Esophagus (tissue), 2 donors: ENCODE data around the gene DAAM2. TPM values are rescaled to one million over a fixed set of nuclear protein-coding genes. Genes with fewer than 3 reads are reported as not detected.
A peak's percentile ranks its signal among the peaks of the same experiment; 100 is the strongest.

Experiments used
- H3K27ac ChIP-seq, 2 donors: one replicate each; pipeline ENCODE4 v1.5.1; 2013; ENCODE audit warnings: low read depth in 2 of 2, mild to moderate bottlenecking in 2 of 2, inconsistent platforms in 1 of 2, low read length in 1 of 2, moderate library complexity in 1 of 2
- H3K27me3 ChIP-seq, 2 donors: one replicate each; pipeline ENCODE4 v1.6.1; 2013; ENCODE audit warnings: low read length in 2 of 2, control low read depth in 1 of 2, mild to moderate bottlenecking in 1 of 2; ENCODE audit not compliant: insufficient read depth in 2 of 2, control insufficient read depth in 1 of 2
- H3K36me3 ChIP-seq, 2 donors: one replicate each; pipeline ENCODE4 v1.6.1; 2013; ENCODE audit warnings: low read length in 1 of 2; ENCODE audit not compliant: control insufficient read depth in 2 of 2, insufficient read depth in 2 of 2
- H3K4me1 ChIP-seq, 2 donors: one replicate each; pipeline ENCODE4 v1.6.1; 2013; ENCODE audit warnings: low read length in 1 of 2; ENCODE audit not compliant: control insufficient read depth in 2 of 2, insufficient read depth in 2 of 2
- H3K4me3 ChIP-seq, 2 donors: one replicate each; pipeline ENCODE4 v1.5.1; 2013; ENCODE audit warnings: low read length in 2 of 2, mild to moderate bottlenecking in 2 of 2, low read depth in 1 of 2, moderate library complexity in 1 of 2
- H3K9me3 ChIP-seq, 2 donors: one replicate each; pipeline ENCODE4 v1.6.1; 2013; ENCODE audit warnings: mild to moderate bottlenecking in 2 of 2, low read depth in 1 of 2, low read length in 1 of 2, moderate library complexity in 1 of 2; ENCODE audit not compliant: control insufficient read depth in 2 of 2, insufficient read depth in 1 of 2
- WGBS, 2 donors: extraction: QIAGEN DNeasy Blood & Tissue Kit; methylation state at CpG; one replicate each; pipeline ENCODE4 v1.1.7; 2013; 5-methylcytosine and 5-hydroxymethylcytosine counted together
- polyA plus RNA-seq, 2 donors: library from polyadenylated mRNA; stranded (reverse); fragments of 200-250 nt; gene quantifications; one replicate each; pipeline ENCODE4 v1.2.3, GENCODE V29; 2013
- donor health status: healthy with polysubstance abuse.
- donor health status: Bipolar disorder and iron deficiency.

Gene DAAM2
- polyA plus RNA-seq, 2 donors = 10.7 to 11.3 TPM

GRCh38 chr6:39933669-39934130, 141.5 kb downstream of the DAAM2 start:
- Histone ChIP-seq H3K27ac (peak overlapping the region; percentile 39 to 85), H3K4me1 (peaks cover 0 to 4% of the 10 kb centered on the region in 2 donors), H3K9me3 (no peaks in the 10 kb centered on the region), H3K36me3 (no peaks in the 10 kb centered on the region), H3K27me3 (no peaks in the 10 kb centered on the region), H3K4me3 (peak overlapping the region; percentile 69 to 76)
- 19 to 27% methylated on average over 9 of the region's 9 CpGs for WGBS, 2 donors

DNA sequence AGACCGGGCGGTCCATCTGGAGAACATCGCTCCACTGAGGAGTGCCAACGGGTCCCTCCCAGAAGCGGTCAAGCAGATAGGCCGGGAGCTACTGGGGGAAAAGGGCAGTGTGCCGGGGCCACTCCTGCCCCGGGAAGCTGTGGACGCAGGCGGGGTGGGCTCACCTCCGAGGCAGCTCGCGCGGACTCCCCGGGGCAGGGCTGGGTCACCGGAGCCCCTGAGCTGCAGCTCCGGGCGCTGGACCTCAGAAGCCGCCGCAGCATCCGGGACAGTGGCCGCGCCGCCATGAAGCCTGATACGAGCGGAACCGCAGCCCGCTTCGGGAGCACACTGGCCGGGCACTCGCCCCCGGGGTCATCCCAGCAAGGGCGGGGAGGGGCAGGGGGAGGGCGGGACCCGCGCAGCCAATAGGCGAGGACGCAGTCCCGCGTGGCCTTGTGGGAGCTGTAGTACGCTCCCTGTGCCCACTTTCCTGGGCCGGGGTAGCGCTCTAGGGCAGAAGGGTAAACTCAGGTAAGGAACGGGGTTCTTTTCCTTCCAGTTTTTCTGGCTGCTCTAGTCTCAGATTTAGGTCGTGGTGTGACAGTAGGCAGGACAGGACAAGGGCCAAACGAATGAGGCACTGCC, 142.1 kb downstream of the DAAM2 start, which contains the start of gene MOCS1:
Gene MOCS1, minus strand, starts transcription at position 332 of the 627 bp plus-strand sequence. Its CDS starts 45 bp downstream, at position 287.
- 2 to 3% methylated on average over 41 to 46 of the region's 46 CpGs for WGBS, 2 donors
- Histone ChIP-seq H3K4me1 (peaks cover 0 to 4% of the 10 kb centered on the region in 2 donors), H3K36me3 (no peaks in the 10 kb centered on the region), H3K27me3 (no peaks in the 10 kb centered on the region), H3K27ac (peak within 1 kb of the TSS; percentile 39 to 85), H3K9me3 (no peaks in the 10 kb centered on the region), H3K4me3 (peak within 1 kb of the TSS; percentile 69 to 76)

GRCh38 chr6:39935241-39935640, 143.1 kb downstream of the DAAM2 start:
- Histone ChIP-seq H3K27ac (no peak overlapping the region), H3K4me1 (peaks cover 0 to 4% of the 10 kb centered on the region in 2 donors)

DNA sequence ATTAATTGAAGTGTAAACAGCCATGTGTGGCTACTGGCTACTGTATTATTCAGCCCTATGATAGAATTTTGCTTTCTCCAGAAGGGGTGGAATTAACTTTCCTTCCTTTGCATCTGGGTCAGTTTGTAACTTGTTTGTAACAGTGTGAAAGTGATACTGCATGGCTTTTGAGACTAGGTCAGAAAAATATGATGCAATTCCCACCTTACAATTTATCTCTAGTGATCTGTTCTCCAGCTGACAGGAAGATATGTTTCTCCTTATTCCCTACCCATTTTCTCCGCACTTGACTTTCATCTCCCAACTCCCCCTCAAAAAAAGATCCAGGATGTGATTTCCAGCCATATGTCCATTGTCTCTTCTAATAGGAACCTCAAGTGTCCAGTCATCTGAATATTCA, 144.7 kb downstream of the DAAM2 start:
- H3K27me3 ChIP-seq = no peaks in the 10 kb centered on the region
- no peaks in the 10 kb centered on the region for H3K36me3 ChIP-seq
- 98 to 100% methylated on average over 1 of the region's 1 CpG for WGBS, 2 donors
- H3K27ac ChIP-seq = no peak overlapping the region
- H3K9me3 ChIP-seq = no peaks in the 10 kb centered on the region
- H3K4me1 ChIP-seq = no peaks in the 10 kb centered on the region
- H3K4me3 ChIP-seq = no peak overlapping the region

More at GRCh38 chr6:39935241-39935640, 143.1 kb downstream of the DAAM2 start:
- Histone ChIP-seq H3K36me3 (no peaks in the 10 kb centered on the region), H3K9me3 (no peaks in the 10 kb centered on the region), H3K27me3 (no peaks in the 10 kb centered on the region), H3K4me3 (no peak overlapping the region)
- WGBS, 2 donors = 66 to 83% methylated on average over 2 of the region's 2 CpGs

- 74 to 78% methylated on average over 3 of the region's 3 CpGs for WGBS, 2 donors
- Histone ChIP-seq H3K4me1 (no peaks in the 10 kb centered on the region), H3K4me3 (no peak overlapping the region), H3K36me3 (no peaks in the 10 kb centered on the region), H3K27me3 (no peaks in the 10 kb centered on the region), H3K9me3 (no peaks in the 10 kb centered on the region), H3K27ac (no peak overlapping the region)
Observed at GRCh38 chr6:39937686-39938333, 145.6 kb downstream of the DAAM2 start.

GRCh38 chr6:39938773-39939654, 146.8 kb downstream of the DAAM2 start:
- 81 to 84% methylated on average over 10 of the region's 10 CpGs for WGBS, 2 donors
- H3K4me3 ChIP-seq = no peak overlapping the region
- no peak overlapping the region for H3K27ac ChIP-seq
- H3K9me3 ChIP-seq = no peaks in the 10 kb centered on the region
- no peaks in the 10 kb centered on the region for H3K27me3 ChIP-seq
- H3K4me1 ChIP-seq = no peaks in the 10 kb centered on the region
- no peaks in the 10 kb centered on the region for H3K36me3 ChIP-seq

DNA sequence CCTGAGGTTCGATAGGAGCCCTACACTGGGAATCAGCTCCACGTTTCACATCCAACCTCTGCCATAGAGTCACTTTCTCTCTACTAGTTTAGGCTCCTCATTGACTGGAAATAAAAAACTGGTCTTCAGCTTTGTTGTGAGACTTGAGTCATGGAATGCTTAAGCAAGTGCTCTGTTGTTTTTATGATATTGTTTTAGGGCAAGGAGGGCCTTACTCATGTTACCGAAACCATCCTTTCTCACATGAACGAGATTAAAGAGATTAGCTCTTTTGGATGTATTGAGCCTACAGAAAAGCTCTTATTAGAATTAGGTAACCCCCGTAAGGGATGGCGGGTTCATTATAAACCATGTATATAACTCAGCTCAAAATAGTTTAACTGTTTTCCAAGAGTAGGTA, 149.0 kb downstream of the DAAM2 start:
- H3K9me3 ChIP-seq = no peaks in the 10 kb centered on the region
- H3K4me1 ChIP-seq = no peaks in the 10 kb centered on the region
- 88% methylated on average over 6 of the region's 6 CpGs for WGBS, 2 donors
- no peak overlapping the region for H3K4me3 ChIP-seq
- no peak overlapping the region for H3K27ac ChIP-seq
- H3K27me3 ChIP-seq = no peaks in the 10 kb centered on the region
- no peaks in the 10 kb centered on the region for H3K36me3 ChIP-seq

- WGBS, 2 donors = 82 to 85% methylated on average over 4 of the region's 4 CpGs
- Histone ChIP-seq H3K4me3 (no peak overlapping the region), H3K36me3 (no peaks in the 10 kb centered on the region), H3K9me3 (no peaks in the 10 kb centered on the region), H3K27ac (no peak overlapping the region), H3K4me1 (no peaks in the 10 kb centered on the region), H3K27me3 (no peaks in the 10 kb centered on the region)
Observed at GRCh38 chr6:39941820-39942219, 149.6 kb downstream of the DAAM2 start.

- H3K4me1 ChIP-seq = no peaks in the 10 kb centered on the region
- WGBS, 2 donors = 71 to 76% methylated on average over 7 of the region's 7 CpGs
- H3K36me3 ChIP-seq = peaks cover 0 to 3% of the 10 kb centered on the region in 2 donors
- H3K27ac ChIP-seq = no peak overlapping the region
- H3K9me3 ChIP-seq = no peaks in the 10 kb centered on the region
- no peaks in the 10 kb centered on the region for H3K27me3 ChIP-seq
- H3K4me3 ChIP-seq = no peak overlapping the region
Observed at GRCh38 chr6:39942903-39943580, 150.9 kb downstream of the DAAM2 start.
